Endothelial cell of umbilical vein (primary cell): ENCODE measurements around the gene HDLBP.

Source experiments
- CTCF ChIP-seq, 2 donors: IDR thresholded peaks; 1 replicate in 1 of 2; 2 replicates in 1 of 2; pipeline ENCODE4 v1.5.1; 2011; ENCODE audit warnings: low read length in 2 of 2, mild to moderate bottlenecking in 2 of 2, moderate library complexity in 2 of 2, control low read depth in 1 of 2, inconsistent platforms in 1 of 2, low read depth in 1 of 2; ENCODE audit not compliant: insufficient read depth in 1 of 2; ENCODE audit errors: extremely low read depth in 1 of 2
- EZH2 ChIP-seq: IDR thresholded peaks from 2 replicates; pipeline ENCODE4 v1.6.1; 2012; ENCODE audit warnings: borderline replicate concordance, low read depth, mild to moderate bottlenecking, moderate library complexity, low read length, inconsistent platforms; ENCODE audit not compliant: severe bottlenecking
- POLR2A ChIP-seq: IDR thresholded peaks from 2 replicates; pipeline ENCODE4 v1.6.1; 2012; ENCODE audit warnings: low read depth, mild to moderate bottlenecking, control low read depth, low read length

- TF ChIP-seq CTCF (IDR thresholded peaks at IDR 0.05; ENCODE audit: extremely low read depth in 1 of 2, insufficient read depth in 1 of 2, low read depth in 1 of 2, low read length in 2 of 2) (no peak), POLR2A (no peak), EZH2 (no peak)
These were observed 44.9 kb downstream of the HDLBP start for GRCh38 chr2:241270531-241270930.
